ENCODE measurements around the gene DCLK1.
A peak's percentile ranks its signal among the peaks of the same experiment; 100 is the strongest.

Gene DCLK1

DNA sequence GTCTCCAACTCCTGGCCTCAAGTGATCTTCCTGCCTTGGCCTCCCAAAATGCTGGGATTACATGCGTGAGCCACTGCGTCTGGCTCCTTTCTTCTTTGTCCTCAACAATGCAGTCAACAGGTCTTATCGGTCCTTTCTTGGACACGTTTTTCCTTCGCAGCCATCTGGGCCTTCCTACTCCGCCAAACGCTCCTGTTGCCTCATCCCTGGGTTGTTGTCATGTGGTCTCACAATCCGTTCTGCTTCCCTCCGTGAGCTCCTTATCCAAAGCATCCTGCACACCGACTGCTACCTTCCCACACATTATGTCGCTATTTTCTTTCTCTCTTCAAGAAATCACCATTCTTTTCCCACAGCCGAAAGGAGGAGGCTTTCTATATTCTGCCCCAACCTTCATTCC is 306.8 kb downstream of the DCLK1 start:
- DNase-seq (ENCODE audit: low read depth), result no peak
- TF ChIP-seq, protein P1, sequence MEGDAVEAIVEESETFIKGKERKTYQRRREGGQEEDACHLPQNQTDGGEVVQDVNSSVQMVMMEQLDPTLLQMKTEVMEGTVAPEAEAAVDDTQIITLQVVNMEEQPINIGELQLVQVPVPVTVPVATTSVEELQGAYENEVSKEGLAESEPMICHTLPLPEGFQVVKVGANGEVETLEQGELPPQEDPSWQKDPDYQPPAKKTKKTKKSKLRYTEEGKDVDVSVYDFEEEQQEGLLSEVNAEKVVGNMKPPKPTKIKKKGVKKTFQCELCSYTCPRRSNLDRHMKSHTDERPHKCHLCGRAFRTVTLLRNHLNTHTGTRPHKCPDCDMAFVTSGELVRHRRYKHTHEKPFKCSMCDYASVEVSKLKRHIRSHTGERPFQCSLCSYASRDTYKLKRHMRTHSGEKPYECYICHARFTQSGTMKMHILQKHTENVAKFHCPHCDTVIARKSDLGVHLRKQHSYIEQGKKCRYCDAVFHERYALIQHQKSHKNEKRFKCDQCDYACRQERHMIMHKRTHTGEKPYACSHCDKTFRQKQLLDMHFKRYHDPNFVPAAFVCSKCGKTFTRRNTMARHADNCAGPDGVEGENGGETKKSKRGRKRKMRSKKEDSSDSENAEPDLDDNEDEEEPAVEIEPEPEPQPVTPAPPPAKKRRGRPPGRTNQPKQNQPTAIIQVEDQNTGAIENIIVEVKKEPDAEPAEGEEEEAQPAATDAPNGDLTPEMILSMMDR (conservative IDR thresholded peaks at IDR 0.05; ENCODE audit: low read depth, low read length), result no peak
- H3K4me3 ChIP-seq (ENCODE audit: low read depth, low read length), result no peak overlapping the region

DNA sequence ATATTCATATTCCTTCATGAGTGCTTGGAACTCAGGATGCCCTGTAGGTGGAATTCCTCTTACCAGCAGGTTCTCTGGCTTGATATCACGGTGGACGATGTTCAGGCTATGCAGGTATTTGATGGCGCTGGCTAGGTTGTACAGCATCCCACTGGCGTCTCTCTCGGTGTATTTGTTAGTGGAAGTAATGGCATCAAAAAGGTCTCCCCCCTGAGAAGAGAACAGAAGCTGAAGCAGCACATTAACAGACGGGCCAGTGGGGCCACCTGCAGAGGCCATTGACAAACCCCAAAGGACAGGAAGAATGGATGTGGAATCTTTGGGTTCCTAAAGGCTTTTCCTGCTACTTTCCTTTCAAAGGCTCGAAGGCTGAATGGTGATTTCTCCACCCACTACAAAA is 308.5 kb downstream of the DCLK1 start:
- TF ChIP-seq, protein P1 (conservative IDR thresholded peaks at IDR 0.05; ENCODE audit: low read depth, low read length), result no peak
- DNase-seq (ENCODE audit: low read depth), result no peak
- H3K4me3 ChIP-seq (ENCODE audit: low read depth, low read length), result no peak overlapping the region

DNA sequence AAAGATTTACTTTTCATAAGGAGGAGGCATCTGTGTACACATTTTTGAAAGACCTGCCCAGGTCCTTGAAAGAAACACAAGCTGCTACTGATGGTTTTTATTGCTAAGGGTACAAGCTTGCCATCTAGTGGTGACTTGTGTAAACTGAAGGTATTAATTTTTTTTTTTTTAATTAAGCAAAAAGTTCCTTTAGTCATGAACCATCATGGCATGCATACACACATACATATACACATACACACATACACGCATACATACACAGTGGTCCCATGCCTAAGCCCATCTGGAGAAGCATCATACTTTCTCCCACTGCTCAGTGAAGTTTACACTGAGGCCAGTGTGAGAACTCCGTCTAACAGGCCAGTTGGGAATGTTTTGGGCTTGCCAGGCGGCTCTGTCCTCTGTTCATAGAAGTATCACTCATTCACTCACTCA is 312.5 kb downstream of the DCLK1 start:
- H3K4me3 ChIP-seq (ENCODE audit: low read depth, low read length), result no peak overlapping the region
- TF ChIP-seq, protein P1 (conservative IDR thresholded peaks at IDR 0.05; ENCODE audit: low read depth, low read length), result peak; percentile 66
- DNase-seq (ENCODE audit: low read depth), result peak; percentile 71

DNA sequence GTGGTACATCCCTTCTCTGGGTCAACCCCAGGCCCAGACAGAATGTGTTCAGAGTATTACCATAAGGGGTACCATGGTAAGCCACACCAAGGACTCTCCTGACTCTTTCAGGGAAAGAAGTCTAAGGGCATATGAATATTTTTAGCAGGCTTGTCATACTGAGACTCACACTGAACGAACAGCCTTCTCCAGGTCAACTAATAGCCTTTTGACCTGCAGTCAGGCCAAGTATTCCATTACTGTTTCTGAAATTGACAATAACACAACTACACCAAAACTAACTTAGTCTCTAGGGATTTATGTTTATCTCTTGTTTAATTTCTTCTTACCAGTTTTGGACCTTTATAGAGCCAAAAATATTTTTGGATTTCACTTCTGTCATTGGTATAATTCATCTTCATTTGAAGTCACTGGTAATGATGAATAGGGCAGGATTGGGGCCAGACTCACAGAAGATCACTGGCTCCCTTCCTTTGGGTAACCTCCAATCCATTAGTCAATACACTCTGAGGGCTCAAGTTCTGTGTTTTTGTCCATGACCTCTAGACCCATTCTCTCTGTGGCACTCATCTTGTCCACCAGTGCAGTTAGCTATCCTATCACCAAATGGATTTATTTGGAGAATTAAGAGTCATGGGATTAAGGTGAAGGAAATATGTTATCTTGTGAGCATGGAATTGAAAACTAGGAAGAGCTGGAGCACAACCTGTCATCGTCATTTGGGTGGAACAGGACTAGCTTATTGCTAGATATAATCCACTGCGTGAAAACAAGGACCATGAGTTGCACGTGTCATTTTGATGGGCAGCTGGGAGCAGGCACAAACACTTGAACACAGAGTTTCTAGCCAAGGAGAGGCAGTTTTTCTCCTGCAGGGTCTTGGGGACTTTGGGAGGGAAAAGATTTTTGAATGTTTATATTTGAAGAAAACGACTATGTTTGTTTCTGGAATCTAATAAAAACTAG is 313.3 kb downstream of the DCLK1 start:
- no peak overlapping the region for H3K4me3 ChIP-seq (ENCODE audit: low read depth, low read length)
- TF ChIP-seq, protein P1 (conservative IDR thresholded peaks at IDR 0.05; ENCODE audit: low read depth, low read length), result no peak
- DNase-seq (ENCODE audit: low read depth), result no peak

DNA sequence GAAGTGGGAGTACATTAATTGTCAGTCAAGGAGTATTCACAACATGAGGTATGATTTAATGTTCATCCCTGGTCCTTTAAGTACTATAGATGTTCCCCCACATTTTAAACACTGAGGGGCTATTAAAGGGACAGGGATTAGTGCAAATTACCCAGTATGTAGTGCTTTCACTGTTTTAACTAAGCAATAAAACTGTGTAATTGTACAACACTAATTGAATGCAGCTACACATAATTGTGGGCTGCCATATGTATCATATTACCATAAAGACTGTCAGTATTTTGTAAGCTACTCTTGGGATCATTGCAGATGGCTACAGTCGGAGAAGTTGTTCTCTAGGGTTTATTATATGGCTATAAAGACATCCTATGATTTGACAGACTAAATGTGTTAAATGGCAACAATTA is 316.6 kb downstream of the DCLK1 start:
- H3K4me3 ChIP-seq (ENCODE audit: low read depth, low read length), result no peak overlapping the region
- no peak for DNase-seq (ENCODE audit: low read depth)
- TF ChIP-seq, protein P1 (conservative IDR thresholded peaks at IDR 0.05; ENCODE audit: low read depth, low read length), result no peak

DNA sequence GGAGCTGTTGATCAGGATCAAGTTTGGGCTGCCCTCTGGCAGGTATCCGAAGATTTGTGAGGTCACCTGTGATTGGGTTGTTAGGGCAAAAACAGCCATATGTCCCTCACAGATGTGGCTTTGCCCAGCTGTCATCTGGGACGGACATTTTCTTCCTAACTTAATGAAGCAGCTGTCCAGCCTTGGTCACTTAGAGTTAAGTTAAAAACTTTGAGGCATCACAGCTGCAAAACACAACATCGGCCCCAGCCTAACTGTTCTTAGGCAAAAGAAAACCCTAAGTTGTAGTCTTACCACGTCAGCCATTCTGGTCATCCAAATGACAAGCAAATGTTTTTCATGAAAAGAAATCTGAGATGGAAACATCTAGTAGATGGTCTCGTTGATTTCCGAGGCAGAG is 318.4 kb downstream of the DCLK1 start:
- H3K4me3 ChIP-seq (ENCODE audit: low read depth, low read length), result no peak overlapping the region

More for the DNA sequence above, 318.4 kb downstream of the DCLK1 start:
- TF ChIP-seq, protein P1 (conservative IDR thresholded peaks at IDR 0.05; ENCODE audit: low read depth, low read length), result no peak
- DNase-seq (ENCODE audit: low read depth), result no peak
